ENCODE measurements around the gene MAML2.
A peak's percentile ranks its signal among the peaks of the same experiment; 100 is the strongest.

The MAML2 gene

DNA sequence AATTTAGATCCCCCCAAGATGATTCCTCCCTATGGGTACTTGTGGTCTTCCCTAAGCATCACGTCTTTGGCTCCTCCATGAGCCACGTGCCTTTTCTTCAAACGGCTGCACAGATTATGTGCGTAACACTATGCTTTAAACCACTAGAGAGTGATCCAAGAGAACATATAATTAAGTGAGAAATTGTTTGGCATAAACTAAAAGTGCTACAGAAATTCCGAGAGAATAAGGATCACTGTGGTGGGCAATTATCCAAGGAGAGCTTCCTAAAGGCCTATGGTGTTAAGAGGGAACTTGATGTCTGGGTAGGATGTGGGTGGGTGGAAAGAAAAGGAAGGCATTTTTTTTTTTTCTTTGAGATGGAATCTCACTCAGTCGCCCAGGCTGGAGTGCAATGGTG is 110.9 kb downstream of the MAML2 start:
- DNase-seq, result no peak

DNA sequence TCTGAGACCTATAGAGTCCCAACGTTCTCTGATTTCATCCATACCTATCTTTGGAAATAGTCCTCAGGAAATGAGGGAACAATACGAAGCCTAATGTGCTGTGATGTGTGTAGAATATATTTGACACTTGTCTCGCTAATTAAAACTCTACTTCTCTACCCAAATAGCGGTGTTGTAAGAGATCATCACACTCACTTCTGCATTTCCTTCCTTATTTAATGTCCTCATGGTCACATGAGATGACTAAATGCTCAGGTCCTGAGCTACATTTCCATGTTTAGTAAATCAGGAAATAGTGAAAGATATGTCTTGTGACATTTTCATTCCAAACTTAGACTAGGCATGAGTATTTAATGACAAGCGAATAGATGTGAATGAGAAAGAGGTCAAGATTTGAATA is 112.3 kb downstream of the MAML2 start:
- DNase-seq, result no peak

DNA sequence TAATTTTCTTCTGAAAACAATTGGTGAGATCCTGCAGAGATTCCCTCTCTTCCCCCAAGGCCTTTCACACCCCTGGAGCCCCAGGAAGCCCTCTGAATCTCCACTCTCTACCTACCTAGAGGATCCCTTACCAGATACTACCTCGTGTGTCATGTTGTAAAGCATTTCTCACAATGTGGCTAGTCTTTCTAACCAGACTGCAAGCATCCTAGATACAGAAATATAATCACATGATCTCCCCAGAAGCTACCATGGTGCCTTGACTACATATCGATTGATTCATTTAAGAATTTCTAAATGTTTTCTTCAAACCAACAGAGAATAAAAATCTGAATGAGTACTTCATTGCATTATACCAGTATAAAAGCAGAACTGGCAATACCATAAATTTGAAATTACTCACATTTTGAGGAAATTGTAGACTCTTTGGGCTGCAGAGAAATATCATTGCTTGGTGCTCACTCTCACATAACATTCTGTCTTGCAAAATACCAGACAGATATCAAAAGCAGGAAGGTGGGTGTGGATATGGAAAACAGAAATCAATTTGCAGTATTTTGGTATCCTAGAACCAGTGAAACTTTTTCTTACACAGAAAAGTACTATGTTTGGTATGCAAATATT is 113.5 kb downstream of the MAML2 start:
- no peak for DNase-seq

DNA sequence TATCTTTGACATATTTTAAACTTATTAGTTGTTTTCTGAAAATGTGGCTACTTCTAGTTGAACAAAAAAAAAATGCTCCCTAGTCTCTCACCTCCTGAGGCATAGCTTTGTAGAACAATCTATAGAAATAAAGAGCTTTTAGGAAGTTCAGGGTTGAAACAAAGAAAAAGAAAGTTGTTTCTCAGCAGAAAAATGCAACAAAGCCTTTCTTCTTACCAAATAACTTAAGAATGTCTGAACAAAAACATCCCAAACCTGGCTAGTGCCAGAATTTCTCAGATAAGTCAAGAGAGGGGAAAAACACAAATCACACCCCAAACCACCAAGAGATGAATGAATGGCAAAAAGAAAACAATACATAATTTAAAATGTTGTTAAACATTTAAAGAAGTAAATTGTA is 114.1 kb downstream of the MAML2 start:
- DNase-seq, result peak; percentile 57

DNA sequence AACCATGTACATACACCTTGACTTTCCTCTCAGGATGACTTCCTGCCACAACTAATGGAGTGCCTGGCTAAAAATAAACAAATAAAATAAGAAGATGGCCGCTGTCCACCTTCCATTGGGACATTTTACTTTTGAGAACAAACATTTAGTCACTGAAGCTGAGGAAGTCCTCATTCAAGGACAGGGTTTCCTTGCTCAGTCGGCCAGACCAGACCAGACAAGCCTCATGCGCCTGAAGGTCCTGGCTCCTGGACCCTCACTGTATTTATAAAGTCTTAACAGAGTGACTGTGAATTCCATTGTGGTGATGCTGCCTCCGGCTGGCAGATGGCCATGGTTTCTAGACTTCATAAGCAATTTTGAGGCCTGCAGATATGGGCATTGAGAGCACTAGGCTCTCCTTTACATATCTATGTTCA is 114.5 kb downstream of the MAML2 start:
- peak; percentile 98 for DNase-seq

DNA sequence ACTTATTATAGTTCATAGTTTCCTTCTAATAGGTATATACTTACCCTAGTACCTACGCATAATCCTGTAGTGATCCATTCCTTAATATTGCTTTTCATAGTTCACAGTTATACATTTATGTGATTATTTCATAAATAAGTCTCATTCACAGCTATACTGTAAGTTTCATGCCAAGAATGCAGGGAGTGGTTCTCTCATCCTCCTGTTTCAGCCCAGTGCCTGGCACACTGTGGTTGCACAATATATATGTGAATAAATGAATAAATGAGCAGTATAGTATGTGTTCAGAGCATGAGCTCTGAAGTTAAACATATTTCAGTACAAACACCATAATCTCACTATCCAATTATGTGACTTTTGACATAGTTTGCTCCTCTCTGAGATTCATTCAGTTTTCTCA is 115.8 kb downstream of the MAML2 start:
- no peak for DNase-seq

DNA sequence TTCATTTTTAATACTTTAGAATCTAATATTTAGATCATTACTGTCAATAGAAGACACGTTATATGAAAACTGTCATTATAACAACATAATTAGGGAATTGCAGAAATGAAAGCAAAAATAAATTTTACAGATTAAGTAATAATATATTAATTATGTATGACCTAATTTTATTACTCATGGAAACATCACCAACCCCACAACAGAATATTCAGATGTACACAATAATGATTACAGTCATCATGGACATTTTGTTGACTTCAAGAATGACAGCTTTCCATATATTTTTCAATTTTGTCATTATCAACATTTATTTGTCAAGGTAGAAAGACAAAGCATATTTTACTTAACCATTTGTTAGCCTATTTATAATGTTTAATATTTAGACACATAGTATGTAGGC is 119.9 kb downstream of the MAML2 start:
- no peak for DNase-seq

DNA sequence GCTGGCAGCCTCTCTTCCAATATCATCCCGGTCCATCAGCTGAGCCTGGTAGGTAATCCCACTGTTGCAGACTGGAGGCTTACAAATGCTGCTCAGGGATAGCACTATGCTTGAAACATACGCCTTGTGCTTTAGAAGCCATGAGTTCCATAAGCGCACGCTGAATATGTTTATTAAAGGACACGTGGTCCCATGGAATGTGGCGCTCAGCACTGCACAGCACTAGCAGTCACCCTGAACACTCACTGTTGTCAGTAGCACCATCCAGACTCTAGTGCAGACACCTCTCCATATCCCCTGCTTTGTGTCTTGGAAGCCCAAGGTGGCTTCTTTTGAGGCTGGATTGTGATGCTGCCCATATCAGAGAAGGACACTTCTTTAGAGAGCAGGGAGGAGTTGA is 120.9 kb downstream of the MAML2 start:
- DNase-seq, result peak; percentile 55

DNA sequence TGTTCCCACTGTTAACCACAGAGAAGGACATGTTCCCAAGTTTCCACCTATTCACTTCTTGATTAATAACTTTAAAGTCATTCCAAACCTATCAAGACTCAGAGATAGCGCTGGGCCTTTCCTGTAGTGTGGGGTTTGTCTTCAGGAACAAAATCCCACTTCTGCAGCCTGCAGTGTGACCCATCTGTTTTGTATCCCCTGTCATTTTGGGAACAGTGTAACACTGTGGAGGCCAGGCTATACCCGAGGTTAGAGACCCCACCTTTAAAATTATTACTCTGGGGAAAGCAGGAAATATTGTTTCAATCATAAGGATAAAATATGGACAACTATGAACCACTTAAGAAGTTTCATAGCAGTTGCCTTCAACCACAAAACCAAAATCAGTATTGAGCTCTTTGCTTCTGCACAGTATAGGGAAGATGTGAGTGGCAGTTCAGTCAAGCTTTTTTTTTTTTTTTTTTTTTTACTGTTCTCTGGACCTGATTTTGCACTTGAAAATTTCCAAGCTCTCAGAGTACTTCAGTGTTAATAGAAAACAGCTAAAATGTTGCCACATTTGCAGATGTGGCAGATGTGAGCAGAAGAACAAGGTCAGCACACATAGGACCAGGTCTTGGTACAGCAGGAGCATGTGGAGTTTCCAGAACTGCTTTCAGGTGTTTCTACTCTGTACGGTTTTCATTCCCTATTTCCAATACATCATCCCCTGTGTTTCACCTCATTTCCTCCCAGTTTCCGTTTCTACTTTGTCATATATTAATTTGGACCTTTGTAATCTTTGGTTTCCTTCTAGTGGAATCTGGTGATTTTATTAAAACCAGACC is 121.5 kb downstream of the MAML2 start:
- DNase-seq, result no peak

DNA sequence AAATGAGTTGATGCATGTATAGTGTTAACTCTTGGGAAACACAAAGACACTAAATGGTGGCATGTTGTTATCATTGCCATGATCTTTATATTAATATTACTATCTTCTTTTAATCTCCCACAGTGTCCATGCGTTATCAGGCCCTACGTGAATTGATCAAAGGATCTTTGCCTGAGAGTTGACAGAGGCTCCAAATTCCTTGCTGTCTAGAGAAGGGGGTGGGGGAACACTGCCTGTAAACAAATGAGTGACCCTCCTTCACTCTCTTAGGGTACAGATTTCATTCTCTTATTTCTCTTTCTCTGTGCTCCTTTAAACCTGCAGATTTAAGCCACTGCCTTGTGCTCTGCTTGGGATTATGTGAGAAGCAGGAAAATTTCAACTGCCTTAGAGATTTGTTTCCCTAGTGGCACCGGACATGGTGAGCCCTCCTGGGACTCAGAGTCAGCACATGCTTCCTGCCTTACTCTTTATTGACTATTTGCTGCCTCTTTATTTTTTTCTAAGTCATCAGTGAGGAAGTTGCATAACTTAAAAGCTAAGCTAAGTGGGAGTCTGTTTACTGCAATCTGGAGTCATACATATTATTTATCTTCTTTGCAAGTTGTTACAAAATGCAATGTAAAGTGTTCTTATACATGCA is 122.9 kb downstream of the MAML2 start:
- DNase-seq, result peak; percentile 66

DNA sequence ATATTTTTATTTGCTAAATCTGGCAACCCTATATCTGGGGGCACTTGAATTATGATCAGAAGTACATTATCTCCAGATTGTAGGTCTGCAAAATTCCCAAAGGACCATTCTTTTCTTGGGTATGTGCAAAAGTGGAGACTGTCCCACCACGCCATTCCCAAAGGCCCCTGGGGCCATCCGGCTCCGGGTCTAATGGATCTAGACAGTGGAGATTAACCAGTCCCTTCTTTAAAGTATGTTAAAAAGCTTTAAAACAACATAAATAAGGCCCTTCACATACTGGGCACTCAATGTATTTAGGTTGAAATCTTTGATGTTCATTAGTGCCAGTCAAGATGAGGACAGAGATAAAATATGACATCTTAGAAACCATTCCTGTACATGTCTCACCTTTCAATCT is 124.1 kb downstream of the MAML2 start:
- no peak for DNase-seq

DNA sequence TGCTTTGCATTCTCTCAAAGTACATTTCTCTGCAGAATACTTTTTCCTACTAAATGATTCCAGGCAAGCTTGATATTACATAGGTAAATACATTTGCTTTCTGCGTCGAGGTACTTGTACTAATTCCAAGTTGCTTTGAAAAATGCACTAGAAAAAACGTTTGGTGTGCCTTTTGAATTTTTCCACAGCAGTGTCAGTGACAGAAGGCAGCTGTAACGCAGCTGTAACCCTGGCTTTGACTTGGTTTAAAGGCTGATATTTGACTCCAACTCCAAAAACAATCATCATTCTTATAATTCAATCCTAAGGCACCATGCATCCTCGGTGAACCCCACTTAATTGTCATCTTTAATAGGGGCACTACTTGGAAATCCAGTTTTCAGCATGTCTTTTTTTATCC is 125.0 kb downstream of the MAML2 start:
- no peak for DNase-seq

DNA sequence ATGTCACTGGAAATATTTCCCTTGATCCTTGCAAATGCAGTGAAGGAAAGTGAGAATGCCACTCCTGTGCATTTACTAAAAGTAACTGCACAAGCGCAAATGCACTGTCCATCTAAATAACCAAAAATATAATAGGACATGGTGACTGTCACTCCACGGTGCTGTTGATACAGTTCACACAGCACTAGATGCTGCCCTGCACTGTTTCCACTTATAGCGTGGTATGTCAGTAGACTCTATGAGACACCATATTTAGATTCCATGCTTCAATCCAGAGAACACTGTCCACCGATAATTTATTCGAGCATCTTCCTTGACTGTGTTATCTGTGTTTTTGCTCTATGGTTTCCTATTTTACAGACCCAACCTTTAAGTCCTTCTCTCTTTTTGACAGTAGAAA is 125.8 kb downstream of the MAML2 start:
- DNase-seq, result no peak

DNA sequence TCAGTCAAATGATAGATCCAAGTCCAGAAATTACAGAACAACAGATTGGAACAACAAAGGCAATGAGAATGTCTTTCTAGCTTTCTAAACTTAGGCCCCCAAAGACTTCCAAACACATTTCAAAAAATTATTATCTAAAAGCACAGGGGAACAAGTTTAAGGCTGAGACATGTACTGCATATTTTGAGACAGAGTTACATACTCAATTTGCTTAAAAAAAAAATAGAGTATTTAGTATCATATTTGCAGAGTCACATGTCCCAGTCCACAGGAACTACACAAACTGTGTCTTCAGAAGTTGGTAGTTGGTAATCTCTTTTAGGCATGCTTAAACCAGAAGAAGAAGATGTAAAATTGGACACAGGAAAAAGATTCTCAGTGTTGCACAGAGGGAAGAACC is 127.2 kb downstream of the MAML2 start:
- DNase-seq, result no peak

DNA sequence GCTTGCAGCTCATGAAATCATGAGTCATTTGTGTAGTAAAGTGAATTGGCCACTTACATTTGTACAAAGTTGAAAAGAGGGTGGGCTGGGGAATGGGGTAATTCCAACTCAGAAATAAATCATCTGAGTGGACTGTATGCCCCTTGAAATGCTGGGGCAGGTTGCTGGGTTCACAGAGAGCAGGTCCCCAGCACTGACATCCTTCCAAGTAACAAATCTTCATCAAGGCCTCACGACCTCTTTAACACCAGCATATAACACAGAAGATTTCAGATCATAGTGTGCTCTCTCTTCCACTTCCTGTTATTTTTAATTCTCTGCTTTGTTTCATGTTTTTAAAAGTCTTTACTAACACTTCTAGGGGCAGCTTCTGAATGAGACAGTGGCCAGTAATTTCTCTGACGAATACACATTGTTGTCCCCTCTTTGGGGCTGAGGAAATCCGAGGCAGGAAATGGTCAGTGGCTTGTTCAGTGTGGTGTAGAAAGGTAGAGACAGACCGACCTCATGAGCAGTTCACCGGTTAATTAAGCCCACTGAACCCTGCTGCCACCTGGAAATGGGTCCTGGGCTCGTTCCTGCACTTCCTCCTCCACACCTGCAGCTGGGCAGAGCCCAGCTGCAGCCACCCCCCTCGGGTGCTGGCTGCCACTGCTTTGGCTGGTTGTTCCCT is 127.7 kb downstream of the MAML2 start:
- DNase-seq, result peak; percentile 79

DNA sequence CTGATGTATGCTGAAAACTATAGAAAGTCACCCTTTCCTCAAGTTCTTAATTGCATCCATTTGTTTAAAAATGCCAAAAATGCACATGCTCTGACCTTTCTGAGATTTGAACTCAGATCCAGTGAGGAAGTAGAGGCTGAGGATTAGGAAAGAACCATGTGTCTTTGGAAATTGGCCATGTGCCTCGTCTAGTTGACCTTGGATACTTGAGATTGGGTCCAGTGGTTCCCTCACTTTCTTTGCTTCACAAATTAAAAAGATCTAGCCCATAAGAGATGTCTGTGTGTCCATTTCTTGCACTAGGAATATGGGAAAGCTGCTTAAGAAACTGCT is 128.3 kb downstream of the MAML2 start:
- DNase-seq, result no peak

DNA sequence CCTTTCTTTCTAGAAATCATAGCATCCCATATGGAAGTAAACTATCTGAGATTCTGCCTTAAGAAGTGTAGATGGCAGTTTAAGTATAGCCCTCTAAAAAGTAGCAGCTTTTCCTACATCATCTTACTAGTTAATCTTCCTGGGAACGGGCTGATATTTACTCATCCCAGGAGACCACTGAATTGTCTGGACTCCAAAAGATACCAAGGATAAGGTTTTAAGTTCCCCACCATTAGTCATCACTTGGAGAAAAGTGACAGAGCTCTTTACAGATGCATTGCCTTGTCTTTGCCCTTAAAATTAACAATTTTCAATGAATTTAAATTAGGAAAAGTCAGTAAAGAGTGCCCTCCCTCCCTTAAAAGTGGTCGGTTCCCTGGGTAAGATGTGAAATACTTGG is 129.5 kb downstream of the MAML2 start:
- DNase-seq, result peak; percentile 87

DNA sequence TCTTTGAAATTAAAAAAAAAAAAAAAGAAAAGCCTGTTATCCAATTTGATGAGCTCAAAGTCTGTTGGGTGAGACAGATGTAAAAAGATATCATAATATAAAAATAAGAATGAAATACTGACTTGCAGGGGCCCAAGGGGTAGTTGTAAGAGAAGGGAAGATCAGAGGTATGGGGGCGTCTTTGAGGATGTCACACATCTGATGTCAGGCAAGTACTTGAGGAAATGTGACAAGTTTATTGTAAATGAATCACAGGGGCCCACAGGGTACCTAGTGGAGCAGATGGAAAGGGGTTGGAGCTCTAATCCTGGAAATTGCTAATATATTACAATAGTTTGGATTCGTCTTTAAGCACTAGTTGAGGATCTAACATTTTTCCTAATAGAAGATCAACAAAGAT is 131.6 kb downstream of the MAML2 start:
- DNase-seq, result no peak

DNA sequence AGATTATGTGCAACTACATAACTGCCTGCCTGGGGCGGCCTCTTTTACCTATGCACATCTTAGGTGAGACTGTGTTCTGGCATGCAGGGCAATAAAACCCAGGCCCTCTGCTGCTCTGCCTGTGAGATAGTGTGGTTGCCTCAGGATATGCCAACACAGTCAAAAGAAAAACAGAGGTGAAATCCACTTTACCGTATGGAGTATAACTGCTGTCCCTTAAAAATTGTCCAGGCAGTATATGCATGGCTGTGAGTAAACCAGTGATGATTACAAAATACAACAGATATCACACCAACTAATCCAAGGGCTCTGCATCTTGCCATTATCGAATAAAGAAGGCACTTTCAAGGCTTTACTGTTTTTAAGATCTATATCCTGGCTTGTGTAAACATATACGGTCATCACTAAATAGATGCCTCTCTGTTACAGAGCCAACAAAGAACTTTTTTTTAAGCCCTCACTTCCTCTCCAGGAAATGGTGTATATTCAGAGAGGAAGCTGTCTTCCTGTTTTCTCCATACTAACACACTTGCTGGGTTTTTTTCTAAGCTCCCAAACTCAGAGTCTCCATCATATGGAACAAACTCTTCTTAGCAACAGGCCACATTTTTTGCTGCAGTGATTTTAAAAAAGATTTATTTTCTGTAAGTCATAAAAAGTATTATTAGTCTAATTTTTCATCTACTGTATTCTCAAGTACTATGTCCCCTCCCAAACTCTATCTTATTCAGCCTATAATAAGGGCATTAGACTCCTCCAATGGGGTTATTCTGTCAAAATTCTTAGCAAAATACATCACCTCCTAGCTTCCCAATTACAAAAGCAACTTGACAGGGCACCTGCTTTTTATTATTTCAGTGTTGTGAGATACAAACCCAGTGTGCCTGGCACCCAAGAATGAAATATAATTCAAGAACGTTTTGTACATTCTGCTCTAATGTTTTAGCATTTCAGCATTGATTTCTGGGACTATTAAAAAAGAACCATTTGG is 135.2 kb downstream of the MAML2 start:
- DNase-seq, result peak; percentile 38

DNA sequence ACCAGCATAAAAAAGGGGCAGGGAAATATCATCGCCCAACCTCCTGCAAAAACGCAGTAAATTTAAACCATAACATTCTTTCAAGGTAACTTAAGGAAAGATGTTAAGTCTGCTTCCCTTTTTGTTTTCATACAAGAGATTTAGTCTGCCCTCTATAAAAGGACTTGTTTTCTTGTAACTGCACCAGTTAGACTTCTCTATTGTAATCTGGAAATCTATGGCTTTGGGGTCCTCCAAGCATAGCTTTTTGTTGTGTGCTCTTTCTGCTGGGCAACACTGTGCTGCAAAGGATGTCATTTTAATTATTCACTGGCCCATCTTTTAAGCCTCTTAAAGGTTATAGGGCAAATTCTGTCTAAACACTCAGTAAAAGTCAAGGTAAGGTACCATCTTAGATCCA is 136.0 kb downstream of the MAML2 start:
- no peak for DNase-seq

DNA sequence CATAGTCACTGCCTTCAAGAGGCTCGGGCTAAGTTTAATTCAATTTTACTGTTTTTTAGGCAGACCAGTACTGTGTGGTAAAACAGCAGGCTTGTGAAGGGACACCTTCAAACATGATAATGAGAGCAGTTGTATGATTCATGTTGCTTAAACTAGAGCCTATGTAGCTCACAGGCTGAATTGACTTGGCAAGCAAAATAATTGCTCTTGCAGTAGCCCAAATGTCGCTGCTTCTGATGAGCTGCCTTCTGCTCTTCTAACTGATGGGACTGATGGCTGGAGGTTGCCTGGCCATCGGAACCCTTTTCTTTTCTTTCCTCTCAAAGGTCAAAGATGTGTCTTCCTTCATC is 137.6 kb downstream of the MAML2 start:
- DNase-seq, result no peak

DNA sequence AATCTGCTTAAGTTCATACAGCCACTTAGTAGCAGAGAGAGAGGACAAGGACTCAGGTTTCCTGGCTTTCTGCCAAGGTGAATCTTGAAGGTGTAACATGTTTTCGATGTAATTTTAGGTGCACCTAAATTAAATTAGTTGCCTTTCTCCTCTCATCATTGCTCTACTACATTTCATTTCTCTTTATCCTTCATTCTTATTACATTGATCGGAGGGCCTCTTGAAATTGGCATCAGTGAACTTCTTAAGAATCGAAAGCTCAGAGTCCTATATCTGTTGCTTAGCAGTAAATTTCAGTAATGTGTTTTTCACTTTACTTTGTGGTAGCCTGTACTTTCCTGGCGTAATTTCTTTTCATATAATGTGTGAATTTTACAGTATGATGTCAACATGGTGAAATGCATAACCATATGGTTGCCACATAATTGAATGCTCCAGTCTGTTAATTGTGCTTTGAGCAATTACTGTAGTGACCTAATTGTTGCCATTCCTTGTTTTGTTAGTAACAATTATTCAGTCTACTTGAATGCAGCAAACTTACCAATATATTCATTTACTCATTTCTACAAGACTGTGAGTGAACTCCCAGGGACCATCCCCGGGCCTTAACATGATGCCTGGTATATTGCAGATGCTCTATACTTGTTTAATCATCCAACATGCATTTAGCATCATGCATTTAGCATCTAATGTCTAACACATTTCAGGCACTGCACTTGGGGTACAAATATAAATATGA is 138.1 kb downstream of the MAML2 start:
- no peak for DNase-seq
